Central memory CD8-positive, alpha-beta T cell (primary cell): ENCODE data around the gene PEBP1.
A peak's percentile ranks its signal among the peaks of the same experiment; 100 is the strongest.
"Not testable (repeated sequence)": the region's sequence is repeated elsewhere in the genome, so short reads cannot be mapped to it uniquely, and the experiment has no call there.

Source experiments
- ATAC-seq: fragments of 150-1000 bp; cut with Tn5 transposase; replicated peaks from 2 replicates; pipeline ENCODE4 v1.10.0; 2022; ENCODE audit warnings: mild to moderate bottlenecking, moderate FRiP score, moderate number of reproducible peaks; ENCODE audit not compliant: poor library complexity, severe bottlenecking; ENCODE audit errors: extremely low read depth
- DNase-seq, 2 donors: peaks; one replicate each; pipeline ENCODE4 v3.0.0; 2021; ENCODE audit warnings: low spot score in 2 of 2
- H3K27ac Mint-ChIP-seq: one replicate; pipeline ENCODE4 v1.8.0; 2022; ENCODE audit warnings: low read depth, mild to moderate bottlenecking, moderate library complexity, mixed read lengths
- H3K27me3 Mint-ChIP-seq: one replicate; pipeline ENCODE4 v1.8.0; 2022; ENCODE audit warnings: mixed read lengths
- H3K36me3 Mint-ChIP-seq: one replicate; pipeline ENCODE4 v1.8.0; 2022; ENCODE audit warnings: mild to moderate bottlenecking, moderate library complexity, mixed read lengths; ENCODE audit not compliant: insufficient read depth
- H3K4me1 Mint-ChIP-seq: one replicate; pipeline ENCODE4 v1.8.0; 2022; ENCODE audit warnings: mixed read lengths
- H3K4me3 Mint-ChIP-seq: one replicate; pipeline ENCODE4 v1.8.0; 2022; ENCODE audit warnings: mild to moderate bottlenecking, moderate library complexity, mixed read lengths
- H3K9me3 Mint-ChIP-seq: one replicate; pipeline ENCODE4 v1.8.0; 2022; ENCODE audit warnings: mixed read lengths

PEBP1 gene

DNA sequence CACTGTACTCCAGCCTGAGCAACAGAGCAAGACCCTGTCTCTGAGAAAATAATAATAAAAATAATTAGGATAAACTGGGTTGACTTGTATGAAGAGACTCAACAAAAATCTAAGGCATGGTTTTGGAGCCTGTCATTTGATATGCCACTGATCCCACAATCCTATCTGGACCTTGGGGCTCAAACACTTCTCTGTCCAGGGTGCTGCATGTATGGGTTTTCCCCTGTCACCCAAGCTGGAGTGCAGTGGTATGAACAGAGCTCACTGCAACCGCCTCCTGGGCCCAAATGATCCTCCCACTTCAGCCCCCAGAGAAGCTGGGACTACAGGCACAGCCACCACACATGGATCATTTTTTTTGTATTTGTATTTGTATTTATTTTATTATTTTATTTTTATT is 26.8 kb upstream of the PEBP1 start:
- no peak overlapping the region for H3K27ac Mint-ChIP-seq
- H3K4me3 Mint-ChIP-seq: no peak overlapping the region

DNA sequence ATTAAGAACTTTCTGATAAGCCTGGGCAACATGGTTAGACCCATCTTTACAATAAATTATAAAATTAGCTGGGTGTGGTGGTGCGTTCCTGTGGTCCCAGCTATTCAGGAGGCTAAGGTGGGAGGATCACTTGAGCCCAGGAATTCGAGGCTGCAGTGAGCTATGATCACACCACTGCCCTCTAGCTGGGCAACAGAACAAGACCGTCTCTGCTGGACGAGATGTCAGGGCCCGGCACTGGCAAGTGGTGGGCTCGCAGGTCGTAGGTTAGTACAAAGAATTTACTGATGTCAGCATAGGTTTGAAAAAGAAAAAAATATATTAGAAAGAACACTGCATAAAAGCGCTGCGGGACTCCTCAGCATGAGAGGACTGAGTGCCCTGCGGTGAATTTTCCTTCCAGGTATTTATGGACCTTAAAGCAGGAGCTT is 16.5 kb upstream of the PEBP1 start:
- DNase-seq (no peak), ATAC-seq (no peak)
- Mint-ChIP-seq H3K36me3 (no peaks in the 10 kb centered on the region), H3K27me3 (no peaks in the 10 kb centered on the region), H3K4me1 (peaks cover 8% of the 10 kb centered on the region), H3K27ac (no peak overlapping the region), H3K9me3 (no peaks in the 10 kb centered on the region), H3K4me3 (no peak overlapping the region)

More for the DNA sequence above, 26.8 kb upstream of the PEBP1 start:
- no peak for ATAC-seq
- no peaks in the 10 kb centered on the region for H3K9me3 Mint-ChIP-seq
- peaks cover 6% of the 10 kb centered on the region for H3K4me1 Mint-ChIP-seq
- H3K36me3 Mint-ChIP-seq: no peaks in the 10 kb centered on the region
- DNase-seq: no peak
- H3K27me3 Mint-ChIP-seq: peaks cover 8% of the 10 kb centered on the region

DNA sequence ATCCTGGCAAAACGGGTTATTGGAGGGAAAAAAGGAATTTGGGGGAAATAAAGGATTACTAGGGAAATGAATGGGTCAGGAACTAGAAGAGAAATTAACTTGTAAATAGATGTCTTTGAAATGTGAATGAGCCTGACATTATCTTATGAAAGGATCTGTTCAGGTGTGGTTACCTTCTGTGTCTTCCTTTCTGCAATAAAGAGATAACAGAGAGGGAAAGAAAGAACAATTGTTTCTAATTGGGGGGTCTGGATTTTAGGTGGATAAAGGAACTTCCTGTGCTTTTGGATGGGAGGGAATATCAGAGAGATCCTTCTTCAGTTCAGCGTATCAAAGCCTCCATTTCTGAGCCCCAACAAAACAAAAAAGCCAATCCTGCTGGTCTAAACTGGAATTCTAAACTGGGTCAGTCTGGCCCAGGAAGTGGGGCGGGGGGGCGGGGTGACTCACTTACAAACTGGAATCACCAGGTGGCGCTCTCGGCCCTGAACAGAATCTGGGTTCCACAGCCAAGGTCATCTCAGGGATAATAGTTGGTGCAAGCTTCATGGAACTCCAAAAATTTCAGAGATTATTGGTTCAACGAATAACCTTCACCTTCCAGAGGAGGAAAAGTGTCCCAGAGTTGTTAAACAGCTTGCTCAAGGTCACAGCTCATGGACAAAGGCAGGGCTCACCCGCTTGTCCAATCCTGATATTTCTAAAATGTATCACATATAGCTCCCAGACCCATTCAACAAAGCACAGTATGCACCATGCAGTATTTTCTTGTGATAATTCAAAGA is 15.2 kb upstream of the PEBP1 start:
- peak; percentile 16 to 26 for DNase-seq
- no peaks in the 10 kb centered on the region for H3K36me3 Mint-ChIP-seq
- peaks cover 8% of the 10 kb centered on the region for H3K4me1 Mint-ChIP-seq
- no peaks in the 10 kb centered on the region for H3K9me3 Mint-ChIP-seq
- H3K27me3 Mint-ChIP-seq: no peaks in the 10 kb centered on the region
- peak; percentile 56 for ATAC-seq
- H3K27ac Mint-ChIP-seq: peak overlapping the region; percentile 71
- no peak overlapping the region for H3K4me3 Mint-ChIP-seq

DNA sequence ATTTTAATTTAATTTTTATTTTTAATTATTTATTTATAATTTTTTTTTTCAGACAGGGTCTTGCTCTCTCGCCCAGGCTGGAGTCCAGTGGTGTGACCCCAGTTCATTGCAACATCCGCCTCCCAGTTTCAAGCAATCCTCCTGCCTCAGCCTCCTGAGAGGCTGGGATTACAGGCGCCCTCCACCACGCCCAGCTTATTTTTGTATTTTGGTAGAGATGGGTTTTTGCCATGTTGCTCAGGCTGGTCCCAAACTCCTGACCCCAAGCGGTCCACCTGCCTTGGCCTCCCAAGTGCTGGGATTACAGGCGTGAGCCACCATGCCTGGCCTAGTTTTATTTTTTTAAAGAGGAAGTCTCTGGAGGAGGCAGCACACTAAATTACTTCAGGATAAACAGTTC is 13.7 kb upstream of the PEBP1 start:
- H3K4me3 Mint-ChIP-seq: no peak overlapping the region
- H3K27ac Mint-ChIP-seq: no peak overlapping the region
- ATAC-seq (no peak), DNase-seq (no peak)
- H3K36me3 Mint-ChIP-seq: no peaks in the 10 kb centered on the region
- H3K9me3 Mint-ChIP-seq: no peaks in the 10 kb centered on the region
- peaks cover 8% of the 10 kb centered on the region for H3K4me1 Mint-ChIP-seq
- H3K27me3 Mint-ChIP-seq: no peaks in the 10 kb centered on the region

DNA sequence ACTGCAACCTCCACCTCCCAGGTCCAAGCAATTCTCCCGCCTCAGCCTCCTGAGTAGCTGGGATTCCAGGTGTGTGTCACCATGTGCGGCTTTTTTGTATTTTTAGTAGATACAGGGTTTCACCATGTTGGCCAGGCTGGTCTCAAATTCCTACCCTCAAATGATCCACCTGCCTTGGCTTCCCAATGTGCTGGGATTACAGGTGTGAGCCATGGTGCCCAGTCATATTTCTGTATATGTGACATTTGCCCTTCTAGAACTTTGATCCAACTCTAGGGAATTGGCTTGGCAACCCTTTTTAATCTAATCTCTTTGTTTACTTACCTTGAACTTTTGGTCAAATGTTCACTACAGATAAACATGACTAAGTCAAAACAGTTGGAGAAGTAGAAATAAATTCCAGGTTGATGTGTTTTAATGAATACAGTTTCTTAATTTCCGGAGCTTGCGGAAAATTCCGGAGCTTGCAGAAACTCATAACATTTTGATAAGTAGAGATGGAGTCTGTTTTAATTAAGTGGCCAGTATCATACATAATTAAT is 11.5 kb upstream of the PEBP1 start:
- ATAC-seq: no peak
- H3K9me3 Mint-ChIP-seq: no peaks in the 10 kb centered on the region
- peaks cover 8% of the 10 kb centered on the region for H3K4me1 Mint-ChIP-seq
- no peak for DNase-seq
- H3K27me3 Mint-ChIP-seq: no peaks in the 10 kb centered on the region
- H3K4me3 Mint-ChIP-seq: no peak overlapping the region
- H3K27ac Mint-ChIP-seq: no peak overlapping the region
- H3K36me3 Mint-ChIP-seq: no peaks in the 10 kb centered on the region

DNA sequence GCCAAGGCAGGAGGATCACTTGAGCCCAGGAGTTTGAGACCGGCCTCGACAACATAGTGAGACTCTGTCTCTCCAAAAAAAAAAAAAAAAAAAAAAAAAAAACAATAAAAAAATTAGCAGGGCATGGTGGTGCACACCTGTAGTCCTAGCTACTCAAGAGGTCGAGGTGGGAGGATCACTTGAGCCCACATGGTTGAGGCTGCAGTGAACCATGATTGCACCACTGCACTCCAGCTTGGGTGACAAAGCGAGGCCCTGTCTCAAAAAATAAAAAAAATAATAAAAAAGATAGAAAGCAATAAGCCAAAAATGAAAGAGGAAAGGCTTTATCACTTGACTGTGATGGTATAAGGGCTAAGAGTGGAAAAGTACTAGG is 10.2 kb upstream of the PEBP1 start:
- no peaks in the 10 kb centered on the region for H3K36me3 Mint-ChIP-seq
- H3K27me3 Mint-ChIP-seq: no peaks in the 10 kb centered on the region
- DNase-seq: no peak
- ATAC-seq: no peak
- no peak overlapping the region for H3K27ac Mint-ChIP-seq
- peaks cover under 1% of the 10 kb centered on the region for H3K4me1 Mint-ChIP-seq
- H3K9me3 Mint-ChIP-seq: no peaks in the 10 kb centered on the region
- H3K4me3 Mint-ChIP-seq: no peak overlapping the region

DNA sequence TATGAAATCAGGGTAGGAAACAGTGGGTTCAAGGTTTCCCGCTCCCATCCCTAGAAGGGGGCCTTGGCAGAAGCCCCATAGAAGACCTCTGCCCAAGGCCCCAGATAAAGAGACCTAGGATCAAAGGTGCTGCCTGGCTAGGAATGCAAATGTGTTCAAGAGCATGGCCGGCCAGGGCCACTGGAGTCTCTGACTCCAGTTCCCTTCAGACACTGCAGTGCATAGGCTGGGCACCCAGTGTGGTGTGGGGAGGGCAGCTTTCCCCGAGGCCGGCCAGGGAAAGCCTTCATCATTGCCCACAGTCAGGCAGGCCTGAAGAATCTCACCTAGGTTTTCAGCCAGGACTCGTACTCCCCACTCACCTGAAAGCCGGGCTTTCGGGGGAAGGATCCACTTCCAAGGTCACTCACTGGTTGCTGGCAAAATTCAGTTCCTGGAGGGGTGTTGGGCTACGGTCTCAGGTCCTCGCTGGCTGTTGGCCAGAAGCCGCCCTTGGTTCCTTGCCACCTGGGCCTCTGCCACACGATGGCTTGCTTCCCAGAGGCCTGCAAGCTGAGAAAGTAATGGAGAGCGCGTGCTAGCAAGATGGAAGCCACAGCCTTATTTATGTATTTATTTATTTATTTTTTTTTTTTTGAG is 9.7 kb upstream of the PEBP1 start:
- H3K27ac Mint-ChIP-seq: no peak overlapping the region
- no peaks in the 10 kb centered on the region for H3K4me1 Mint-ChIP-seq
- no peaks in the 10 kb centered on the region for H3K36me3 Mint-ChIP-seq
- no peaks in the 10 kb centered on the region for H3K9me3 Mint-ChIP-seq
- H3K4me3 Mint-ChIP-seq: no peak overlapping the region
- ATAC-seq (no peak), DNase-seq (no peak)
- H3K27me3 Mint-ChIP-seq: no peaks in the 10 kb centered on the region

DNA sequence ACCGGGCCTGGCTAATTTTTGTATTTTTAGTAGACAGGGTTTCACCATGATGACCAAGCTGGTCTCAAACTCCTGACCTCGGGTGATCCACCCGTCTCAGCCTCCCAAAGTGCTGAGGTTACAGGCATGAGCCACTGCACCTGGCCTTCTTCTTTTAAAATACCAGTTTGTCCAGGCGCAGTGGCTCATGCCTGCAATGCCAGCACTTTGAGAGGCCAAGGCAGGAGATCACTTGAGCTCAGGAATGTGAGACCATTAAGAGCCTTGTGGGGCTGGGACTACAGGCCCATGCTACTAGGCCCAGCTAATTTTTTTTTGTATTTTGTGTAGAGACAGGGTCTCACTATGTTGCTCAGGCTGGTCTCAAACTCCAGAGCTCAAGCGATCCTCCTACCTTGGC is 8.1 kb upstream of the PEBP1 start:
- no peaks in the 10 kb centered on the region for H3K36me3 Mint-ChIP-seq
- no peaks in the 10 kb centered on the region for H3K27me3 Mint-ChIP-seq
- ATAC-seq (no peak), DNase-seq (no peak)
- no peaks in the 10 kb centered on the region for H3K4me1 Mint-ChIP-seq
- no peaks in the 10 kb centered on the region for H3K9me3 Mint-ChIP-seq
- no peak overlapping the region for H3K4me3 Mint-ChIP-seq
- no peak overlapping the region for H3K27ac Mint-ChIP-seq

DNA sequence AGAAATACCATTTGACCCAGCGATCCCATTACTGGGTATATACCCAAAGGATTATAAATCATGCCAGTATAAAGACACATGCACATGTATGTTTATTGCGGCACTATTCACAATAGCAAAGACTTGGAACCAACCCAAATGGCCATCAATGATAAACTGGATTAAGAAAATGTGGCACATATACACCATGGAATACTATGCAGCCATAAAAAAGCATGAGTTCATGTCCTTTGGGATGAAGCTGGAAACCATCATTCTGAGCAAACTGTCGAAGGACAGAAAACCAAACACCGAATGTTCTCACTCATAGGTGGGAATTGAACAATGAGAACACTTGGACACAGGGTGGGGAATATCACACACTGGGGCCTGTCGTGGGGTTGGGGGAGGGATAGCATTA is 6.5 kb upstream of the PEBP1 start:
- not testable (repeated sequence) for ATAC-seq, H3K9me3 Mint-ChIP-seq, H3K4me1 Mint-ChIP-seq, H3K4me3 Mint-ChIP-seq, DNase-seq, H3K27ac Mint-ChIP-seq, H3K27me3 Mint-ChIP-seq, H3K36me3 Mint-ChIP-seq

DNA sequence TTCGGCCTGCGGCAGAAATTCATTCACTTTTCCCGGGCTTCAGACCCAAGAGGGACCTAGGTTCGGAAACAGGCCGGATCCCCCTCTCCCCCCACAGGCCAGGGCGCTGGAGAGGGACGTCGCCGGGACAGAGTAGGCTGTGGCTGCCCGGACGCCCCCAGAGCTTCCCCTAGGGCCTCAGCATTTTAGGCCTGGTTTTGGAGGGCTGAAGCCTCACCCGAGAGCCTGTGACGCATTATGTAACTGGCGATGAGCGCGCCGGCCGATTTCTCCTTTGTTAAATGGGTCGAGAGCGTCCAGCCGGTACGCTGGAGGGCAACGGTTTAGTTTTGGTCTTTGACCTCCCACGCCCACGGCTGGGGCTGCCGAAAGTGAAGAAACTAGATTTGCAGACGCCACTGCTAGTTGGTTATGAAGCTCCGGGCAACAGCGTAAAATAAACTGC is 657 bp downstream of the PEBP1 start:
- ATAC-seq: peak; percentile 34
- Mint-ChIP-seq H3K27ac (peak overlapping the region; percentile 91), H3K27me3 (no peaks in the 10 kb centered on the region), H3K4me3 (peak overlapping the region; percentile 90), H3K9me3 (no peaks in the 10 kb centered on the region), H3K36me3 (peaks cover 23% of the 10 kb centered on the region), H3K4me1 (peaks cover 26% of the 10 kb centered on the region)
- peak; percentile 15 to 18 for DNase-seq

DNA sequence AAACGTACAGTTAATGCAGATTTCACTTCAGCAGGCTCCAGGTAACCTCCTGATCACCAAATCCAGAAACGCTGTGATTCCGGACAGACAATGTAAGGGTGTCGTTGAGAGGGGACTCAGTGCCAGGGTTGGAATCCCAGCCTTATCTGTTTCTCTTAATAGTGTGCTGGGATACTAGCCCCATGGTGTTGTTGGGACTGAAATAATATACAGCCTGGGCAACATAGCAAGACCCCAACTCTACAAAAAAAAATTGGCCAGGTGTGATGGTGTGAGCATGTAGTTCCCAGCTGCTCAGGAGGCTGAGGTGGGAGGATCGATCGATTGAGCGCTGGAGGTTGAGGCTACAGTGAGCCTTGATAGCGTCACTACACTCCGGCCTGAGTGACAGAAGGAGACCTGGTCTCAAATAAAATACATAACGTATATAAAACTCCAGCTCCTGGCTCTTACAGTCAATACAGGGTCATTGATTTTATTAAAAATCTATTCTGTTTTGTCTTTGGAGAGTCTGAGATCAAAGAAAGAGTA is 1.3 kb downstream of the PEBP1 start:
- Mint-ChIP-seq H3K27ac (peak overlapping the region; percentile 91), H3K4me3 (peak overlapping the region; percentile 90), H3K27me3 (no peaks in the 10 kb centered on the region), H3K36me3 (peaks cover 28% of the 10 kb centered on the region), H3K4me1 (peaks cover 26% of the 10 kb centered on the region), H3K9me3 (no peaks in the 10 kb centered on the region)
- DNase-seq (no peak), ATAC-seq (no peak)

DNA sequence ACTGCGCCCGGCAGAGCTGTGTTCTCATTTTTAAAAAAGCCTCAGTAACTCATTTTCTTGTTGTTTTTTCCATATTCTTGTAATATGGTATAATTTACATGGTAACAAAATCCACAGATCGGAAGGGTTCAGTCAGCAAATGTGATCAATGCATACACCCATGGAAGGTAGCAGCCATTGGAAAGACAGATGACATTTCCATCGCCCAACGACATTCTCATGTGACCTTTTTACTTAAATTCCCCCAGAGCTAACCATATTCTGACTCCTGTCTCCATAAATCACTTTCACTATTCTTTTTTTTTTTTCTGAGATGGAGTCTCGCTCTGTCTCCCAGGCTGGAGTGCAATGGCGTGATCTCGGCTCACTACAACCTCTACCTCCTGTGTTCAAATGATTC is 4.9 kb downstream of the PEBP1 start:
- peaks cover 33% of the 10 kb centered on the region for H3K4me1 Mint-ChIP-seq
- H3K9me3 Mint-ChIP-seq: no peaks in the 10 kb centered on the region
- DNase-seq: no peak
- no peak overlapping the region for H3K4me3 Mint-ChIP-seq
- no peak for ATAC-seq
- peaks cover 52% of the 10 kb centered on the region for H3K36me3 Mint-ChIP-seq
- H3K27me3 Mint-ChIP-seq: no peaks in the 10 kb centered on the region
- H3K27ac Mint-ChIP-seq: no peak overlapping the region

DNA sequence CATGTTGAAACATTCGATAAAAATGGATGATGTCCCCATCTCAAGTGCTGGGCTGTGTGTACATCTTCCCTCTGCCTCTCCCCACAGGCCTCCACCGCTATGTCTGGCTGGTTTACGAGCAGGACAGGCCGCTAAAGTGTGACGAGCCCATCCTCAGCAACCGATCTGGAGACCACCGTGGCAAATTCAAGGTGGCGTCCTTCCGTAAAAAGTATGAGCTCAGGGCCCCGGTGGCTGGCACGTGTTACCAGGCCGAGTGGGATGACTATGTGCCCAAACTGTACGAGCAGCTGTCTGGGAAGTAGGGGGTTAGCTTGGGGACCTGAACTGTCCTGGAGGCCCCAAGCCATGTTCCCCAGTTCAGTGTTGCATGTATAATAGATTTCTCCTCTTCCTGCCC is 8.6 kb downstream of the PEBP1 start:
- H3K36me3 Mint-ChIP-seq: peaks cover 71% of the 10 kb centered on the region
- no peak overlapping the region for H3K4me3 Mint-ChIP-seq
- ATAC-seq (no peak), DNase-seq (no peak)
- H3K9me3 Mint-ChIP-seq: no peaks in the 10 kb centered on the region
- peak overlapping the region; percentile 61 for H3K27ac Mint-ChIP-seq
- peaks cover 25% of the 10 kb centered on the region for H3K4me1 Mint-ChIP-seq
- no peaks in the 10 kb centered on the region for H3K27me3 Mint-ChIP-seq
